Smooth muscle cell (in vitro differentiated cells): ENCODE data around the gene ARMC9. TPM values are rescaled to one million over a fixed set of nuclear protein-coding genes. Genes with fewer than 3 reads are reported as not detected.
A peak's percentile ranks its signal among the peaks of the same experiment; 100 is the strongest.

ENCODE experiments used
- DNase-seq: peaks from one replicate; lab custom pipeline; 2025; ENCODE audit not compliant: unreplicated experiment; lab: John Stamatoyannopoulos, UW
- H2AFZ ChIP-seq: fragments of 200-600 bp; sonication (generic); 2 replicates; pipeline ENCODE4 v1.6.0; 2016; ENCODE audit warnings: antibody characterized with exemption, low read depth, mild to moderate bottlenecking
- H3F3A ChIP-seq: fragments of 200-600 bp; sonication (generic); 2 replicates; pipeline ENCODE4 v1.6.0; 2017; ENCODE audit warnings: antibody characterized with exemption, low read depth
- H3K27ac ChIP-seq: fragments of 200-600 bp; sonication (generic); 2 replicates; pipeline ENCODE4 v1.5.1; 2016; ENCODE audit warnings: low read depth, mild to moderate bottlenecking
- H3K27me3 ChIP-seq: fragments of 200-600 bp; sonication (generic); 2 replicates; pipeline ENCODE4 v1.6.1; 2016; ENCODE audit warnings: low read depth, mild to moderate bottlenecking
- H3K36me3 ChIP-seq: fragments of 200-600 bp; sonication (generic); 2 replicates; pipeline ENCODE4 v1.5.1; 2016; ENCODE audit warnings: low read depth
- H3K4me1 ChIP-seq: fragments of 200-600 bp; sonication (generic); 2 replicates; pipeline ENCODE4 v1.5.1; 2016; ENCODE audit warnings: low read depth
- H3K4me2 ChIP-seq: fragments of 200-600 bp; sonication (generic); 2 replicates; pipeline ENCODE4 v1.6.0; 2016; ENCODE audit warnings: mild to moderate bottlenecking
- H3K4me3 ChIP-seq: fragments of 200-600 bp; sonication (generic); 2 replicates; pipeline ENCODE4 v1.5.1; 2016; ENCODE audit warnings: mild to moderate bottlenecking
- H3K79me2 ChIP-seq: fragments of 200-600 bp; sonication (generic); 2 replicates; pipeline ENCODE4 v1.6.0; 2016; ENCODE audit warnings: low read depth, mild to moderate bottlenecking
- H3K9ac ChIP-seq: fragments of 200-600 bp; sonication (generic); 2 replicates; pipeline ENCODE4 v1.6.0; 2016; ENCODE audit warnings: low read depth
- H3K9me3 ChIP-seq: fragments of 200-600 bp; sonication (generic); replicated peaks from 2 replicates; pipeline ENCODE4 v1.5.1; 2016; ENCODE audit warnings: low read depth
- H4K20me1 ChIP-seq: fragments of 200-600 bp; sonication (generic); 2 replicates; pipeline ENCODE4 v1.6.0; 2016; ENCODE audit warnings: low read depth
- WGBS: methylation state at CpG from one replicate; pipeline ENCODE4 v1.1.7; 2016; ENCODE audit warnings: low lambda C conversion rate; 5-methylcytosine and 5-hydroxymethylcytosine counted together
- polyA plus RNA-seq: library from polyadenylated mRNA; unstranded; fragments of >200 nt; fragmentation: Nextera tagmentation; extraction: Ambion mirVana; gene quantifications from 2 replicates; pipeline ENCODE4 v1.2.1, GENCODE V29; 2016
- total RNA-seq: library from RNA; depleted of rRNA; stranded (reverse); fragments of >200 nt; gene quantifications from 2 replicates; pipeline ENCODE4 v1.2.3, GENCODE V29; 2014
- TF ChIP-seq, protein P1 (sequence below): fragments of 200-600 bp; sonication (generic); IDR thresholded peaks from 2 replicates; pipeline ENCODE4 v1.5.1; 2017; ENCODE audit warnings: borderline replicate concordance, mild to moderate bottlenecking, antibody characterized with exemption; ENCODE audit not compliant: insufficient read depth, poor library complexity, severe bottlenecking

The ARMC9 gene
- total and polyA plus RNA-seq, 2 experiments from 2014 or later = 34.7 to 51.0 TPM

DNA sequence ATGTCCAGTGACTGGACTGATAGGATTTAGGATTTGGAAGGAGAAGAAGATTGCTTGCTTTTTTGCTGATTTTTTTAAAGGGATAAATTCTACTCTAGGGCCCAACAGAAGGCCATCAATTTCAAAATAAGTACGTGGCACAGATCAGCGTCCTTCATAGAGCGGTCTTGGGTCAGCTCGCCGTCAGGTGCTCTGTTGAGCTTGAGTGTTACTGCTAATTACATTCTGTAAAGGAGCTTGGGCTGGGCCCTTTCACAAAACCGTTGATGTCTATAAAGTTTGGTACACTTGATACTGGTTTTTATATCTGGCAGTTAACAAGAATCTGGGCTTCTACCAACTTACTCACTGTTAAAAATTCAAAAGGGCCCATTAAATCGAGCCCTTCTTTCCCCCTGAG lies 45.4 kb downstream of the ARMC9 start:
- Histone ChIP-seq H3K79me2 (no peaks in the 10 kb centered on the region), H4K20me1 (peaks cover 22% of the 10 kb centered on the region), H3K4me1 (no peaks in the 10 kb centered on the region), H3K9ac (no peak overlapping the region), H3K4me3 (no peak overlapping the region), H2AFZ (no peak overlapping the region), H3K36me3 (peaks cover 3% of the 10 kb centered on the region), H3K9me3 (no peaks in the 10 kb centered on the region), H3K27ac (peak overlapping the region; percentile 91), H3F3A (peaks cover 15% of the 10 kb centered on the region), H3K4me2 (peak overlapping the region; percentile 70), H3K27me3 (no peaks in the 10 kb centered on the region)
- 70% methylated on average over 7 of the region's 7 CpGs for WGBS
- no peak for DNase-seq
- TF ChIP-seq, protein P1, sequence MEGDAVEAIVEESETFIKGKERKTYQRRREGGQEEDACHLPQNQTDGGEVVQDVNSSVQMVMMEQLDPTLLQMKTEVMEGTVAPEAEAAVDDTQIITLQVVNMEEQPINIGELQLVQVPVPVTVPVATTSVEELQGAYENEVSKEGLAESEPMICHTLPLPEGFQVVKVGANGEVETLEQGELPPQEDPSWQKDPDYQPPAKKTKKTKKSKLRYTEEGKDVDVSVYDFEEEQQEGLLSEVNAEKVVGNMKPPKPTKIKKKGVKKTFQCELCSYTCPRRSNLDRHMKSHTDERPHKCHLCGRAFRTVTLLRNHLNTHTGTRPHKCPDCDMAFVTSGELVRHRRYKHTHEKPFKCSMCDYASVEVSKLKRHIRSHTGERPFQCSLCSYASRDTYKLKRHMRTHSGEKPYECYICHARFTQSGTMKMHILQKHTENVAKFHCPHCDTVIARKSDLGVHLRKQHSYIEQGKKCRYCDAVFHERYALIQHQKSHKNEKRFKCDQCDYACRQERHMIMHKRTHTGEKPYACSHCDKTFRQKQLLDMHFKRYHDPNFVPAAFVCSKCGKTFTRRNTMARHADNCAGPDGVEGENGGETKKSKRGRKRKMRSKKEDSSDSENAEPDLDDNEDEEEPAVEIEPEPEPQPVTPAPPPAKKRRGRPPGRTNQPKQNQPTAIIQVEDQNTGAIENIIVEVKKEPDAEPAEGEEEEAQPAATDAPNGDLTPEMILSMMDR = no peak

DNA sequence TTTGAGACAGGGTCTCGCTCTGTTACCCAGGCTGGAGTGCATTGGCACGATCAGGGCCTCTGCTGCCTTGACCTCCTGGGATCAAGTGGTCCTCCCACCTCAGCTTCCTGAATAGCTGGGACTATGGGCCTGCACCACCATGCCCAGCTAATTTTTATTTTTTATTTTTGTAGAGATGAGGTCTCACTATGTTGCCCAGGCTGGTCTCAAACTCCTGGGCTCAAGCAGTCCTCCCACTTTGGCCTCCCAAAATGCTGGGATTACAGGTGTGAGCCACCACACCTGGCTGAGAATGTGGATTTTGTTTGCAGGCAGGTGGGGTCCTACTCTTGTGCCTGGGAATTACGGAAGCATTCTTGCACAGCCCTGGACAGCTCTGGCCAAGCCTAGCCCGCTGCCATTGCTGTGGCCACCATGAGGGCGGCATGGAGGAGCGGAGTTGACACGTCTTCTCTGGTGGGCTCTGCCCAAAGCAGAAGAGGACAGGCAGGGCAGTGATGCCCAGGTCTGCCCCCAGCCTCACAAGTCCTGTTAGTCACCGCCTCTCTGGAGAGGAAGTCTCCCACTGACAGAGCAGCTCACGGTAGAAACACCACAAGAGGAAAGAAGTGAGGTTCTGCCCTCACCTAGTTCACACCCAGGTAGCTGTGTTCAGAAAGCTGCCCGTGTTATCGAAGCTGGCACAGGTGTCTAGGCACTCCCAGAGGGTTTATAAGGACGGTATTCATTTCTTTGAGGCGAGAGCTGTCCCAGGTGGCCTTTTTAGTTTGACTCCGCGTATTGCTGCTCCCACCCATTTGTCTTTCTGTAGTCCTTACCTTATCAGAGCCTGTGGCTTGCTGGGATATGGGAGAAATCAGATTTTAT lies 46.2 kb downstream of the ARMC9 start:
- H3K79me2 ChIP-seq = no peaks in the 10 kb centered on the region

DNA sequence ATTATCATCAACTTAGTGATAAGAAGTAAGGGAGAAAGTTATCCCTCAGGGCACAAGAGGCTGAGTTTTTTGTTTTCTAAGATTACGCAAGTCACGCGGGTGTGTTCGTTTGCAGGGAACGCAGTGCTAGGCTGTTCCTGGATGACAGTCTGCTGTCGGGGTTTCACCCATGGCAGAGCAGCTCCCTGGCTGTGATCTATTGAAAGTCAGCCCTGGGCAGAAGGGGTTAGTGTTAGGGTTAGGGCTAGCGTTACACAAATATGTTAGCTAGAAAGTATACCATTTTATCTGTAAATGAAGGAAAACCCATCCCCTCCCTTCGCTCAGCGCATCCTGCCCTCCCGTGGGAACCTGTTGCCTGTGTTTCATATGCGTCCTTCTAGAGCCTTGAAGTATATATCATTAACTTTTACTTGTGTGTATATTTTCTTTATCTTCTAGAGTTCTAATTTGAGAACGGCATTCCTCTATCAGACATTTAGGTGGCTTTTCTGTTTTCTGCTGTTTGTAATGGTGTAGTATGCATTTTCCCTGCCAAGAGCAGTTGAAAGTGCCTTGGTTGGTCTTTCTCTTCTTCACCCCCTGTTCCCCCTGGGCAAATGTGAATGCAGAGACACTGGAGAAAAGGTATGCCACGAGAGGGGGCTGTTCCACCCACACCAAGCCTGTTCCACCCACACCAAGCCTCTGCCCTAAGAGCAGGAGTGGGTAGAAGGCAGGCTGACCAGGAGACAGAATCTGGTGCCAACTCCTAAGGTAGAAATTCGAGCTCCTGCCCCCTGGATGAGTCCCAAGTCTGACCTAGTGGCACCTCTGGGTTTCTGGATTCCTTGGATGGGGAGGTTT lies 47.0 kb downstream of the ARMC9 start:
- H3K4me3 ChIP-seq = no peak overlapping the region
- H3K4me2 ChIP-seq = no peak overlapping the region
- 86% methylated on average over 14 of the region's 14 CpGs for WGBS
- H3K27ac ChIP-seq = no peak overlapping the region
- no peak for DNase-seq
- no peak overlapping the region for H2AFZ ChIP-seq
- peaks cover 29% of the 10 kb centered on the region for H4K20me1 ChIP-seq
- no peaks in the 10 kb centered on the region for H3K79me2 ChIP-seq
- no peak overlapping the region for H3K9ac ChIP-seq
- no peaks in the 10 kb centered on the region for H3K4me1 ChIP-seq
- H3K9me3 ChIP-seq = no peaks in the 10 kb centered on the region
- H3K27me3 ChIP-seq = no peaks in the 10 kb centered on the region
- TF ChIP-seq, protein P1 = no peak
- peaks cover 3% of the 10 kb centered on the region for H3K36me3 ChIP-seq
- H3F3A ChIP-seq = peaks cover 15% of the 10 kb centered on the region

More for the DNA sequence above, 46.2 kb downstream of the ARMC9 start:
- H3K27ac ChIP-seq = no peak overlapping the region
- H2AFZ ChIP-seq = no peak overlapping the region
- 95% methylated on average over 15 of the region's 15 CpGs for WGBS
- DNase-seq = no peak
- H3K36me3 ChIP-seq = peaks cover 3% of the 10 kb centered on the region
- no peak overlapping the region for H3K4me2 ChIP-seq
- peaks cover 15% of the 10 kb centered on the region for H3F3A ChIP-seq
- no peak overlapping the region for H3K9ac ChIP-seq
- peaks cover 29% of the 10 kb centered on the region for H4K20me1 ChIP-seq
- H3K9me3 ChIP-seq = no peaks in the 10 kb centered on the region
- TF ChIP-seq, protein P1 = no peak
- no peaks in the 10 kb centered on the region for H3K27me3 ChIP-seq
- H3K4me1 ChIP-seq = no peaks in the 10 kb centered on the region
- no peak overlapping the region for H3K4me3 ChIP-seq
